Upper lobe of left lung (tissue), 6 donors: ENCODE results near the gene SPOP. TPM values are rescaled to one million over a fixed set of nuclear protein-coding genes. Genes with fewer than 3 reads are reported as not detected.

ENCODE experiments used
- ATAC-seq, 2 donors: fragments of 200-7000 bp; cut with Tn5 transposase; one replicate each; pipeline ENCODE4 v1.9.1; 2022; ENCODE audit warnings: mild to moderate bottlenecking in 2 of 2, moderate library complexity in 2 of 2; ENCODE audit not compliant: low FRiP score in 2 of 2
- DNase-seq, 2 donors: peaks; one replicate each; pipeline ENCODE4 v3.0.0-alpha.2; 2019 to 2020
- H3K27ac ChIP-seq, 4 donors: fragments of 200-600 bp; sonication (generic); one replicate each; pipeline ENCODE4 v1.5.1; 2016 to 2019
- H3K27me3 ChIP-seq, 4 donors: fragments of 200-600 bp; sonication (generic); one replicate each; pipeline ENCODE4 v1.5.1; 2017 to 2019
- H3K36me3 ChIP-seq, 4 donors: fragments of 200-600 bp; sonication (generic); one replicate each; pipeline ENCODE4 v1.5.1; 2016 to 2019
- H3K4me1 ChIP-seq, 4 donors: fragments of 200-600 bp; sonication (generic); one replicate each; pipeline ENCODE4 v1.5.1; 2018 to 2019
- H3K4me3 ChIP-seq, 4 donors: fragments of 200-600 bp; sonication (generic); one replicate each; pipeline ENCODE4 v1.5.1; 2017 to 2019; ENCODE audit warnings: mild to moderate bottlenecking in 2 of 4, moderate library complexity in 1 of 4
- H3K9me3 ChIP-seq, 4 donors: fragments of 200-600 bp; sonication (generic); one replicate each; pipeline ENCODE4 v1.5.1; 2018 to 2019
- CTCF ChIP-seq, 6 experiments: fragments of 450-650 bp in 4 of 6; fragments of 200-600 bp in 2 of 6; sonication (generic) in 2 of 6; IDR thresholded peaks; one replicate each; pipeline ENCODE4 v1.5.1; 2016 to 2019; ENCODE audit warnings: antibody characterized with exemption in 6 of 6
- EP300 ChIP-seq, 4 donors: sonication (generic); formaldehyde crosslinking; IDR thresholded peaks; one replicate each; pipeline ENCODE4 v1.5.1; 2017; ENCODE audit warnings: antibody characterized with exemption in 4 of 4, control low read depth in 2 of 4
- POLR2A ChIP-seq, 4 donors: fragments of 450-650 bp; IDR thresholded peaks; one replicate each; pipeline ENCODE4 v1.5.1; 2016 to 2017; ENCODE audit warnings: antibody characterized with exemption in 4 of 4, mild to moderate bottlenecking in 2 of 4
- POLR2AphosphoS5 ChIP-seq, 2 donors: sonication (generic); formaldehyde crosslinking; IDR thresholded peaks; one replicate each; pipeline ENCODE4 v1.5.1; 2017; ENCODE audit warnings: antibody characterized with exemption in 2 of 2
- WGBS, 2 donors: methylation state at CpG; one replicate each; pipeline ENCODE4 v1.1.5; 2017 to 2018; 5-methylcytosine and 5-hydroxymethylcytosine counted together
- total RNA-seq, 6 donors: library from RNA; depleted of rRNA in 4 of 6; stranded (reverse); fragments of >200 nt in 4 of 6; gene quantifications; one replicate each; pipeline versions ENCODE4 v1.1.0 to v1.2.1, GENCODE V29; 2016 to 2021
- donor health status: DM: no; HTN: no; CAD: no; lungs with moderate emphysema.
- donor health status: DM: no; HTN: yes; CAD: no; lungs with severe emphysema.

SPOP gene
- total RNA-seq, 6 donors from 2014 or later = 56.6 to 99.2 (median 80.4) TPM

- Histone ChIP-seq H3K36me3 (no peaks in the 10 kb centered on the region), H3K9me3 (no peaks in the 10 kb centered on the region), H3K4me3 (no peak overlapping the region), H3K27me3 (no peaks in the 10 kb centered on the region), H3K27ac (peak overlapping the region in 2 of 4 donors; percentile 2 to 16), H3K4me1 (peaks cover 44 to 72% (median 54%) of the 10 kb centered on the region in 4 donors)
- ATAC-seq (no peak), DNase-seq (no peak)
- 58 to 70% methylated on average over 4 of the region's 4 CpGs for WGBS, 2 donors
- no peak for TF ChIP-seq POLR2AphosphoS5 (IDR thresholded peaks at IDR 0.05)
- no peak for TF ChIP-seq CTCF (IDR thresholded peaks at IDR 0.05)
- no peak for TF ChIP-seq EP300 (IDR thresholded peaks at IDR 0.05)
- no peak for TF ChIP-seq POLR2A (IDR thresholded peaks at IDR 0.05)
These were observed 45.7 kb downstream of the SPOP start for GRCh38 chr17:49632201-49632600.

GRCh38 chr17:49631496-49631895, 46.4 kb downstream of the SPOP start:
- WGBS, 2 donors = 97 to 100% methylated on average over 1 of the region's 1 CpG
- Histone ChIP-seq H3K9me3 (no peaks in the 10 kb centered on the region), H3K4me3 (no peak overlapping the region), H3K27ac (peak overlapping the region in 2 of 4 donors; percentile 2 to 11), H3K27me3 (no peaks in the 10 kb centered on the region), H3K4me1 (peaks cover 44 to 74% (median 51%) of the 10 kb centered on the region in 4 donors), H3K36me3 (no peaks in the 10 kb centered on the region)
- no peak for DNase-seq
- TF ChIP-seq EP300 (IDR thresholded peaks at IDR 0.05) (no peak), POLR2A (IDR thresholded peaks at IDR 0.05) (no peak), CTCF (IDR thresholded peaks at IDR 0.05) (no peak), POLR2AphosphoS5 (IDR thresholded peaks at IDR 0.05) (no peak)
- no peak for ATAC-seq

DNA sequence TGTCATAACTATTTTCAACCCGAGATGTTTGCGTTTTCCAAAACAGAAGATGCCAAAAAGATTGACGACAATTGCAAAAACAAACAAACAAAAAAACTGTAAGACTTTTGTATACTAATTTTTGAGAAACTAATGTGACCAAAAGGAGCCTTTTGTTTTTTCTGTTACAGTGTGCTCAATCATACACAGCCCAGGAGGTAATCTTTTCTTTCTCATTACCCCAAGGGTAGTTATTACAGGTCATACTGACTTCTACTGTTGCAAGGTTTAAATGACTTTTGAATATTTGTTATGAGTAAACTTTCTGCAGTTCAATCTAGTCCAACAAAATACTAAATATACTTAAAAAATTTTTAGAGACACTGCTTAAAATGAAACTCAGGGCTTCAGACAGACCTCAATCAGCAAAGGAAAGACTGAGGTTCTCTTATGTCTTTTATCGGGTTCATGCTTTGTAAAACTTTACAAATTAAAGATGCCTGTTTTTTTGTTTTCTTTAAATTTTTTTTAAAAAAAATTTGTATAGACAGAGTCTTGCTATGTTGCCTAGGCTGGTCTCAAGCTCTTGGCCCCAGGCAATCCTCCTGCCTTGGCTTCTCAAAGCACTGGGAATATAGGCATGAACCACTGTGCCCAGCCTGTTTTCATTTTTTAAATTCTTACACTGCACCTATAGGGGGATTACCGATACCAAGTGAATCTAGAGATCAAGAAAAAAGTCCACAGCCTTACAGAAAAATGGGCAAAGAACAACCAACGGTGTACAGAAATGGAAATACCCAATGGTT, 47.6 kb downstream of the SPOP start:
- no peak for DNase-seq
- no peak overlapping the region for H3K27ac ChIP-seq
- 83 to 84% methylated on average over 6 of the region's 6 CpGs for WGBS, 2 donors
- TF ChIP-seq CTCF (IDR thresholded peaks at IDR 0.05) = no peak
- TF ChIP-seq EP300 (IDR thresholded peaks at IDR 0.05) = no peak
- no peak for TF ChIP-seq POLR2A (IDR thresholded peaks at IDR 0.05)
- no peak for TF ChIP-seq POLR2AphosphoS5 (IDR thresholded peaks at IDR 0.05)
- no peaks in the 10 kb centered on the region for H3K9me3 ChIP-seq
- H3K27me3 ChIP-seq = no peaks in the 10 kb centered on the region
- no peak for ATAC-seq
- no peaks in the 10 kb centered on the region for H3K36me3 ChIP-seq
- H3K4me1 ChIP-seq = peaks cover 45 to 76% (median 51%) of the 10 kb centered on the region in 4 donors
- H3K4me3 ChIP-seq = no peak overlapping the region

DNA sequence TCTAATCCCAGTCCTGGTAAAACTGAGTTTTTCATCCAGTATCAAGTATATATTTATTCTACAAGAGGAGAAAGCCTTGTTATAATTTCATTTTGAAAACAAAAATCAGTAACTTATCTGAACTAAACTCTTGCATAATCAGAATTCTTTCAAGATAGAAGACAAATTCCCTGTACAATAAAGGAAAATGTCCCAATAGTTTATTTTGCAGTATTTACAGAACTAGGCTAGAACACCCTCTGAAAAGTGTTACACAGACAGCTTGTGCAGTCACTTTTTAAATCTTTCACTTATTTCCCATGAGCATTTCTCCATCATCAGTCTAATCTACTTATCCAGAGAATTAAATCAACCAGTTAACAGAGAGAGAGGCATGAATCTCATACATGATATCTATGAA, 48.5 kb downstream of the SPOP start:
- no peaks in the 10 kb centered on the region for H3K36me3 ChIP-seq
- no peak overlapping the region for H3K27ac ChIP-seq
- H3K4me1 ChIP-seq = peaks cover 46 to 73% (median 46%) of the 10 kb centered on the region in 4 donors
- no peak for ATAC-seq
- H3K4me3 ChIP-seq = no peak overlapping the region
- DNase-seq = no peak
- no peak for TF ChIP-seq POLR2A (IDR thresholded peaks at IDR 0.05)
- TF ChIP-seq EP300 (IDR thresholded peaks at IDR 0.05) = no peak
- TF ChIP-seq CTCF (IDR thresholded peaks at IDR 0.05) = no peak
- no peak for TF ChIP-seq POLR2AphosphoS5 (IDR thresholded peaks at IDR 0.05)
- H3K27me3 ChIP-seq = no peaks in the 10 kb centered on the region
- H3K9me3 ChIP-seq = no peaks in the 10 kb centered on the region

DNA sequence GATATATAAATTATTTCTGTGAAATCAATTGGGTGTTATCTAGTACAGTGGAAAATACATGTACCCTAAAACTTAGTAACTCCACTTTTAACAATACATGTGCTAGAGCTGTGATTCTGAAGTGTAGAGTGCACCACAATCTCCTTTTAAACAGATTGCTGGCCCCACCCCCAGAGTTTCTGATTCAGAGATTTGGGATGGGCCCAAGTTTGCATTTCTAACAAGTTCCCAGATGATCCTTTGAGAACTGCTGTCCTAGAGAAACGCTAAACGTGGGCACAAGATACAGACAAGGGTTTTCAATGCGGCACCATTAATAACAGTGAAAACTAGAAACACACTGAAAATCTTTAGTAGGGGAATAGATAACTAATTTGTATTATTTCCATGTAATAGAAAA, 53.0 kb downstream of the SPOP start:
- no peaks in the 10 kb centered on the region for H3K9me3 ChIP-seq
- H3K27ac ChIP-seq = no peak overlapping the region
- no peak overlapping the region for H3K4me3 ChIP-seq
- 71 to 81% methylated on average over 3 of the region's 3 CpGs for WGBS, 2 donors
- TF ChIP-seq EP300 (IDR thresholded peaks at IDR 0.05) (no peak), CTCF (IDR thresholded peaks at IDR 0.05) (no peak), POLR2A (IDR thresholded peaks at IDR 0.05) (no peak), POLR2AphosphoS5 (IDR thresholded peaks at IDR 0.05) (no peak)
- peaks cover 3 to 28% (median 12%) of the 10 kb centered on the region in 4 donors for H3K36me3 ChIP-seq
- ATAC-seq (no peak), DNase-seq (no peak)
- peaks cover 16 to 40% (median 23%) of the 10 kb centered on the region in 4 donors for H3K4me1 ChIP-seq
- H3K27me3 ChIP-seq = no peaks in the 10 kb centered on the region
